Astrocyte (in vitro differentiated cells and primary cell): ENCODE data around the gene ARHGEF10L. TPM values are rescaled to one million over a fixed set of nuclear protein-coding genes. Genes with fewer than 3 reads are reported as not detected.

Experiments used
- DNase-seq: peaks from one replicate; pipeline ENCODE4 v3.0.0-alpha.2; 2010; ENCODE audit warnings: low read depth
- FAIRE-seq: peaks from 2 replicates; lab custom pipeline; 2011; peaks lifted over from hg19 to GRCh38; lab: Jason Lieb, UNC
- H2AFZ ChIP-seq: 2 replicates; pipeline ENCODE4 v1.6.0; 2012; ENCODE audit warnings: low read depth, low read length, inconsistent platforms
- H3K27ac ChIP-seq: 2 replicates; pipeline ENCODE4 v1.5.1; 2011; ENCODE audit warnings: low read depth, low read length, inconsistent platforms
- H3K27me3 ChIP-seq: 2 replicates; pipeline ENCODE4 v1.6.0; 2011; ENCODE audit warnings: low read length, inconsistent platforms; ENCODE audit not compliant: insufficient read depth
- H3K36me3 ChIP-seq: 2 replicates; pipeline ENCODE4 v1.5.1; 2011; ENCODE audit warnings: low read length, inconsistent platforms; ENCODE audit not compliant: insufficient read depth
- H3K4me1 ChIP-seq: 2 replicates; pipeline ENCODE4 v1.5.1; 2011; ENCODE audit warnings: low read length, inconsistent platforms; ENCODE audit not compliant: insufficient read depth
- H3K4me2 ChIP-seq: 2 replicates; pipeline ENCODE4 v1.6.0; 2012; ENCODE audit warnings: low read length, inconsistent platforms
- H3K4me3 ChIP-seq: 2 replicates; pipeline ENCODE4 v1.5.1; 2011; ENCODE audit warnings: low read depth, mild to moderate bottlenecking, low read length, inconsistent platforms; ENCODE audit not compliant: insufficient read depth
- H3K79me2 ChIP-seq: 2 replicates; pipeline ENCODE4 v1.6.0; 2012; ENCODE audit warnings: mild to moderate bottlenecking, low read length, inconsistent platforms; ENCODE audit not compliant: insufficient read depth
- H3K9ac ChIP-seq: 2 replicates; pipeline ENCODE4 v1.6.0; 2012; ENCODE audit warnings: mild to moderate bottlenecking, low read length, inconsistent platforms
- H3K9me3 ChIP-seq: 2 replicates; pipeline ENCODE4 v1.5.1; 2012; ENCODE audit warnings: low read depth, mild to moderate bottlenecking, low read length, inconsistent platforms; ENCODE audit not compliant: insufficient read depth
- H4K20me1 ChIP-seq: 2 replicates; pipeline ENCODE4 v1.6.0; 2012; ENCODE audit warnings: low read length, inconsistent platforms; ENCODE audit not compliant: insufficient read depth
- H3K27ac Mint-ChIP-seq: one replicate; pipeline ENCODE4 v1.8.0; 2021; ENCODE audit warnings: mild to moderate bottlenecking, mixed read lengths; ENCODE audit not compliant: unreplicated experiment
- H3K27me3 Mint-ChIP-seq: one replicate; pipeline ENCODE4 v1.8.0; 2021; ENCODE audit warnings: low read depth, mixed read lengths; ENCODE audit not compliant: unreplicated experiment
- H3K36me3 Mint-ChIP-seq: one replicate; pipeline ENCODE4 v1.8.0; 2021; ENCODE audit warnings: low read depth, mixed read lengths; ENCODE audit not compliant: unreplicated experiment
- H3K4me1 Mint-ChIP-seq: one replicate; pipeline ENCODE4 v1.8.0; 2021; ENCODE audit warnings: low read depth, mixed read lengths; ENCODE audit not compliant: unreplicated experiment
- H3K4me3 Mint-ChIP-seq: one replicate; pipeline ENCODE4 v1.8.0; 2021; ENCODE audit warnings: mild to moderate bottlenecking, moderate library complexity, mixed read lengths; ENCODE audit not compliant: unreplicated experiment
- H3K9me3 Mint-ChIP-seq: one replicate; pipeline ENCODE4 v1.8.0; 2021; ENCODE audit warnings: mild to moderate bottlenecking, mixed read lengths; ENCODE audit not compliant: unreplicated experiment
- EZH2 ChIP-seq: IDR thresholded peaks from 2 replicates; pipeline ENCODE4 v1.6.1; 2012; ENCODE audit warnings: mild to moderate bottlenecking, low read length, inconsistent platforms; ENCODE audit not compliant: insufficient read depth
- total RNA-seq: library from RNA; stranded (reverse); gene quantifications from 2 replicates; pipeline ENCODE4 v1.2.1, GENCODE V29; 2021
- TF ChIP-seq, protein P1 (sequence below): IDR thresholded peaks from 2 replicates; pipeline ENCODE4 v1.5.1; 2011; ENCODE audit warnings: low read depth, mild to moderate bottlenecking, inconsistent platforms, low read length, moderate library complexity; ENCODE audit not compliant: insufficient read depth

The ARHGEF10L gene
- total RNA-seq, 1 donor from 2014 or later, result 14.2 TPM

DNA sequence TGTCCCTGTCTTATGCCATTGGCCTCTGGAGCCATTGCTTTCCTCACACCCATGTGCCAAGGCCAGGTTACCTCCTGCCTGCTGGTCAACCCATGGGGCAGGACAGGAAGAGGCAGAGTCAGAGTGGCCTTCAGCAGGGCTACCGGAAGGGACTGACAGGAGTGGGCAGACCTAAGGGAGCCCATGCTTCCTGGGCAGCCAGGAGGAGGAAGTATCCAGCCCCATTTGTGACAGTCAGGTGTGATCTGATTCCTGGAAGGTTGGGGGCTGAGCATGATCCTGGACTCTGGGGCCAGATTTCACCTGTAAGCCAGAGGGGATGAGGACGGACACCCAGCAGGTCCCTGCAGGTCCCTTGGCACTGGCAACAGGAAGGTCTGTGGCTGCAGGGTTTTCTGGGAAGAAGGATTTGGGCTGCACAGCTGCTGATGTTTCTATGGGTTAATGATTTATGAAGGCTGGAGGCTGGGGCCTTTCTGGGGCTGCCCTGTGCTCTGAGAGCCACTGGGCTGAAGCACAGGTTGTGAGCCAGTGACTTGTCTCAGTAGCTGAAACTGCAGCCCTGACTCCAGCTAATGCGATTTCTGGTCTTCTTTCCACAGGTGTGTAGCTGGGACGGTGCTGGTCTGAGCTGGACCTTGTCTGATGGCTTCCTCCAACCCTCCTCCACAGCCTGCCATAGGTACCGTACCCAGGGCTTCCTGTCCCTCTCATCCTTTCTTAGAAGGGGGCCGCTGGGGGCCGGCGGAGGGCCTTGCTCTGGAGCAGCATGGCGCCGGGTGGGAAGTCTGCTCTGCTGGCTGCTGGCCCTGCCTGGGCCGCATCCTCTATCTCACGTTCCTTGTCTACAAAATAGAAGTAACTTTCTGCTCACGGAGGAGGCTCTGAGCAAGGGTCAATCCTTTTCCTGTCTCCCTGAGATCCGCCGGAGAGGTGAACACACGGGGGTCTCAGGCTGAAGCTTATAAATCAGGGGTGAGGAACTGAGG is 40.7 kb downstream of the ARHGEF10L start:
- no peak for TF ChIP-seq EZH2
- TF ChIP-seq, protein P1, sequence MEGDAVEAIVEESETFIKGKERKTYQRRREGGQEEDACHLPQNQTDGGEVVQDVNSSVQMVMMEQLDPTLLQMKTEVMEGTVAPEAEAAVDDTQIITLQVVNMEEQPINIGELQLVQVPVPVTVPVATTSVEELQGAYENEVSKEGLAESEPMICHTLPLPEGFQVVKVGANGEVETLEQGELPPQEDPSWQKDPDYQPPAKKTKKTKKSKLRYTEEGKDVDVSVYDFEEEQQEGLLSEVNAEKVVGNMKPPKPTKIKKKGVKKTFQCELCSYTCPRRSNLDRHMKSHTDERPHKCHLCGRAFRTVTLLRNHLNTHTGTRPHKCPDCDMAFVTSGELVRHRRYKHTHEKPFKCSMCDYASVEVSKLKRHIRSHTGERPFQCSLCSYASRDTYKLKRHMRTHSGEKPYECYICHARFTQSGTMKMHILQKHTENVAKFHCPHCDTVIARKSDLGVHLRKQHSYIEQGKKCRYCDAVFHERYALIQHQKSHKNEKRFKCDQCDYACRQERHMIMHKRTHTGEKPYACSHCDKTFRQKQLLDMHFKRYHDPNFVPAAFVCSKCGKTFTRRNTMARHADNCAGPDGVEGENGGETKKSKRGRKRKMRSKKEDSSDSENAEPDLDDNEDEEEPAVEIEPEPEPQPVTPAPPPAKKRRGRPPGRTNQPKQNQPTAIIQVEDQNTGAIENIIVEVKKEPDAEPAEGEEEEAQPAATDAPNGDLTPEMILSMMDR, result no peak
- Histone ChIP-seq H3K27me3 (no peaks in the 10 kb centered on the region), H2AFZ (no peak overlapping the region), H3K4me1 (no peaks in the 10 kb centered on the region), H3K9ac (no peak overlapping the region), H4K20me1 (peaks cover 49% of the 10 kb centered on the region), H3K9me3 (no peaks in the 10 kb centered on the region), H3K36me3 (no peaks in the 10 kb centered on the region), H3K79me2 (peaks cover 8% of the 10 kb centered on the region), H3K27ac (no peak overlapping the region), H3K4me3 (no peak overlapping the region), H3K4me2 (no peak overlapping the region)
- FAIRE-seq (no peak), DNase-seq (no peak)
- no peaks in the 10 kb centered on the region for H3K9me3 Mint-ChIP-seq
- no peak overlapping the region for H3K27ac Mint-ChIP-seq
- H3K4me3 Mint-ChIP-seq, result no peak overlapping the region
- peaks cover 10% of the 10 kb centered on the region for H3K4me1 Mint-ChIP-seq
- H3K36me3 Mint-ChIP-seq, result no peaks in the 10 kb centered on the region
- no peaks in the 10 kb centered on the region for H3K27me3 Mint-ChIP-seq

GRCh38 chr1:17581389-17582123 is 42.1 kb downstream of the ARHGEF10L start:
- no peaks in the 10 kb centered on the region for H3K9me3 Mint-ChIP-seq

More at GRCh38 chr1:17581389-17582123, 42.1 kb downstream of the ARHGEF10L start:
- H4K20me1 ChIP-seq, result peaks cover 42% of the 10 kb centered on the region
- no peaks in the 10 kb centered on the region for H3K9me3 ChIP-seq
- no peak overlapping the region for H3K27ac Mint-ChIP-seq
- no peak overlapping the region for H3K4me3 Mint-ChIP-seq
- TF ChIP-seq, protein P1, result no peak
- TF ChIP-seq EZH2, result no peak
- no peaks in the 10 kb centered on the region for H3K36me3 ChIP-seq
- H2AFZ ChIP-seq, result no peak overlapping the region
- H3K4me2 ChIP-seq, result no peak overlapping the region
- H3K79me2 ChIP-seq, result peaks cover 8% of the 10 kb centered on the region
- peaks cover 13% of the 10 kb centered on the region for H3K4me1 Mint-ChIP-seq
- H3K27me3 ChIP-seq, result no peaks in the 10 kb centered on the region
- H3K27ac ChIP-seq, result no peak overlapping the region
- no peaks in the 10 kb centered on the region for H3K27me3 Mint-ChIP-seq
- no peak overlapping the region for H3K9ac ChIP-seq
- FAIRE-seq, result no peak
- peaks cover 8% of the 10 kb centered on the region for H3K4me1 ChIP-seq
- DNase-seq, result no peak
- no peak overlapping the region for H3K4me3 ChIP-seq
- H3K36me3 Mint-ChIP-seq, result no peaks in the 10 kb centered on the region
